OCI-LY3 (cell line): Measurements from ENCODE around the gene TRMU.

ENCODE experiments used
- EZH2phosphoT487 ChIP-seq: fragments of 200-600 bp; shearing (Covaris generic); IDR thresholded peaks from 2 replicates; pipeline ENCODE4 v1.6.1; 2018; ENCODE audit warnings: antibody characterized with exemption, mixed run types, low read depth
- TF ChIP-seq, protein P1 (sequence below): fragments of 200-600, 300-600 bp; sonication (generic); IDR thresholded peaks from 2 replicates; pipeline ENCODE4 v1.5.1; 2014; ENCODE audit warnings: antibody characterized with exemption, low read length, low read depth

DNA sequence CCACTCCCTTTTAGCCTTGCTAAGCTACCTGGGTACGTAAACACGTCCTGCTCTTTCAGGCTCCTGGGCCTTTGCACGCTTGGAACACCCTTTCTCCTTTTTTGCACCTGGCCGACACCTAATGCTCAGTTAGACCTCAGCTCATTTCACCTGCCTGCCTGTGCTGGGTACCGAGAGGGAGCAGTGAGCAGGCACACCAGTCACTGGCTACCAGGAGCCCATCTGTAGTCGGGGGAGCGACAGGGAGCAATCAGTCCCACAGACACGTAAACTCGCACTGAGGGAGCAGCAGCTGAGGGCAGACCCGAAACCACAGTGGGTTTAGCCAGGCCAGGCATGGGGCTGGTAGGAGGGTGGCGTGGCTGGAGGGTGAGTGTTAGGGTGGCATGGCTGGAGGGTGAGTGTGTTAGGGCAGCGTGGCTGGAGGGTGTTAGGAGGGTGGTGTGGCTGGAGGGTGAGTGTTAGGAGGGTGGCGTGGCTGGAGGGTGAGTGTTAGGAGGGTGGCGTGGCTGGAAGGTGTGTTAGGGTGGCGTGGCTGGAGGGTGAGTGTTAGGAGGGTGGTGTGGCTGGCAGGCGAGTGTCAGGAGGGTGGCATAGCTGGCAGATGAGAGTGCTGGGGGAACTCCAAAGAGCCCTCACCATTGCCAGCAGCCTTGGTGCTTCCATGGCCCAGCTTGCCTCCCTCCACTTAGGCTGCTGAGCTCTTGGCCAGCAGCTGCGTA is 45.2 kb upstream of the TRMU start:
- TF ChIP-seq, protein P1, sequence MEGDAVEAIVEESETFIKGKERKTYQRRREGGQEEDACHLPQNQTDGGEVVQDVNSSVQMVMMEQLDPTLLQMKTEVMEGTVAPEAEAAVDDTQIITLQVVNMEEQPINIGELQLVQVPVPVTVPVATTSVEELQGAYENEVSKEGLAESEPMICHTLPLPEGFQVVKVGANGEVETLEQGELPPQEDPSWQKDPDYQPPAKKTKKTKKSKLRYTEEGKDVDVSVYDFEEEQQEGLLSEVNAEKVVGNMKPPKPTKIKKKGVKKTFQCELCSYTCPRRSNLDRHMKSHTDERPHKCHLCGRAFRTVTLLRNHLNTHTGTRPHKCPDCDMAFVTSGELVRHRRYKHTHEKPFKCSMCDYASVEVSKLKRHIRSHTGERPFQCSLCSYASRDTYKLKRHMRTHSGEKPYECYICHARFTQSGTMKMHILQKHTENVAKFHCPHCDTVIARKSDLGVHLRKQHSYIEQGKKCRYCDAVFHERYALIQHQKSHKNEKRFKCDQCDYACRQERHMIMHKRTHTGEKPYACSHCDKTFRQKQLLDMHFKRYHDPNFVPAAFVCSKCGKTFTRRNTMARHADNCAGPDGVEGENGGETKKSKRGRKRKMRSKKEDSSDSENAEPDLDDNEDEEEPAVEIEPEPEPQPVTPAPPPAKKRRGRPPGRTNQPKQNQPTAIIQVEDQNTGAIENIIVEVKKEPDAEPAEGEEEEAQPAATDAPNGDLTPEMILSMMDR = no peak
- TF ChIP-seq EZH2phosphoT487 = no peak
